Measurements from ENCODE around the gene MSL3. TPM values are rescaled to one million over a fixed set of nuclear protein-coding genes. Genes with fewer than 3 reads are reported as not detected.

The MSL3 gene
- polyA plus RNA-seq, 1 donor from 2014 or later: 37.2 TPM

DNA sequence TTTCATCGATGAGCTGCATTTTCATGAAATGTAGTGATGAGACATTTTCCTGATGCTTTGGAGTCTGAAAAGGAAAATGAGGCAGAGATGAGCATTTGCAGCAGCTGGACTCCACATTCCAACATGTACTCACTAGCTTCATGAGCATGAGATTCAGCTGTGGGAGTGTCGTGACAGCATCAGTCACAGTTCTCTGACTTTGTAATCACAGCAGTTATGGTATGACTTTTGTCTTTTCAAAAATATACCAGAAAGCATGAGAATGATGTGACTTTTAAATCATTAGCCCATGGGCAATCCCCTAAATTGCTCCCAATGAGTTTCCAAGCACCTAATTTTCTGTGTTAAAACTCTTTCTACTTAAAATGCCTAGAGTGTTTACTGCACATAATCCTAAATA lies 18.3 kb upstream of the MSL3 start:
- Histone ChIP-seq H3K27me3 (ENCODE audit: insufficient read depth, low read depth, low read length) (no peaks in the 10 kb centered on the region), H3K4me3 (ENCODE audit: low read length) (no peak overlapping the region), H3K9ac (ENCODE audit: low read length) (no peak overlapping the region), H2AFZ (ENCODE audit: low read depth, low read length) (no peak overlapping the region), H3K36me3 (ENCODE audit: insufficient read depth, low read length) (no peaks in the 10 kb centered on the region), H3K27ac (ENCODE audit: low read length) (no peak overlapping the region), H3F3A (ENCODE audit: insufficient read depth, low read length, poor library complexity, severe bottlenecking) (no peaks in the 10 kb centered on the region), H3K79me2 (replicated peaks; ENCODE audit: insufficient read depth, low read length) (no peaks in the 10 kb centered on the region), H3K9me3 (ENCODE audit: low read length) (no peaks in the 10 kb centered on the region), H3K9me2 (ENCODE audit: insufficient read depth, low read length) (no peaks in the 10 kb centered on the region), H4K20me1 (ENCODE audit: insufficient read depth) (no peaks in the 10 kb centered on the region), H3K4me2 (ENCODE audit: low read length) (no peak overlapping the region)
- TF ChIP-seq MXI1 (conservative IDR thresholded peaks at IDR 0.05; ENCODE audit: poor library complexity, severe bottlenecking): no peak
- TF ChIP-seq SMC3 (conservative IDR thresholded peaks at IDR 0.05; ENCODE audit: poor library complexity): no peak
- no peak for TF ChIP-seq RAD21 (conservative IDR thresholded peaks at IDR 0.05)

DNA sequence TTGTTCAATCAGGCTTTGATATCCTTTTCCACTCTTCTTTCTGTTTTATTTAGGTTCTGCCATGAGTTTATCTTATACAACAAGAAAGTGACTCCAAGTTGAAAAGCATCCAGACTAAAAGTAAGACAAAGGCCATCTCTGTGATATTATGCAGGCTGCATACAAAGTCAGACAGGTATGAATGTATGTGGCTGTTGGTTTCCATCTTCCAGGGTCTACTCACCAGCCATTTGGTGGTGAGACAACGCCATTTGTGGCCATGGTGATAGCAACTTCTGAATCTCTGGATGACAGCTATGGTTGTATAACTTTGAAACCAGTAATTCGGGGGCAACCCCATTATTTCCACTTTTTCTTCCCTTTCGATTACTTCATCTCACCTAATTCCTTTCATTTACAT lies 17.2 kb upstream of the MSL3 start:
- H3K9ac ChIP-seq (ENCODE audit: low read length): no peak overlapping the region
- no peaks in the 10 kb centered on the region for H3K27me3 ChIP-seq (ENCODE audit: insufficient read depth, low read depth, low read length)
- H3K36me3 ChIP-seq (ENCODE audit: insufficient read depth, low read length): no peaks in the 10 kb centered on the region
- no peak overlapping the region for H3K27ac ChIP-seq (ENCODE audit: low read length)
- no peaks in the 10 kb centered on the region for H3K9me2 ChIP-seq (ENCODE audit: insufficient read depth, low read length)
- TF ChIP-seq, protein P1, sequence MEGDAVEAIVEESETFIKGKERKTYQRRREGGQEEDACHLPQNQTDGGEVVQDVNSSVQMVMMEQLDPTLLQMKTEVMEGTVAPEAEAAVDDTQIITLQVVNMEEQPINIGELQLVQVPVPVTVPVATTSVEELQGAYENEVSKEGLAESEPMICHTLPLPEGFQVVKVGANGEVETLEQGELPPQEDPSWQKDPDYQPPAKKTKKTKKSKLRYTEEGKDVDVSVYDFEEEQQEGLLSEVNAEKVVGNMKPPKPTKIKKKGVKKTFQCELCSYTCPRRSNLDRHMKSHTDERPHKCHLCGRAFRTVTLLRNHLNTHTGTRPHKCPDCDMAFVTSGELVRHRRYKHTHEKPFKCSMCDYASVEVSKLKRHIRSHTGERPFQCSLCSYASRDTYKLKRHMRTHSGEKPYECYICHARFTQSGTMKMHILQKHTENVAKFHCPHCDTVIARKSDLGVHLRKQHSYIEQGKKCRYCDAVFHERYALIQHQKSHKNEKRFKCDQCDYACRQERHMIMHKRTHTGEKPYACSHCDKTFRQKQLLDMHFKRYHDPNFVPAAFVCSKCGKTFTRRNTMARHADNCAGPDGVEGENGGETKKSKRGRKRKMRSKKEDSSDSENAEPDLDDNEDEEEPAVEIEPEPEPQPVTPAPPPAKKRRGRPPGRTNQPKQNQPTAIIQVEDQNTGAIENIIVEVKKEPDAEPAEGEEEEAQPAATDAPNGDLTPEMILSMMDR (IDR thresholded peaks at IDR 0.05; ENCODE audit: poor library complexity, severe bottlenecking): no peak
- no peak for TF ChIP-seq MXI1 (conservative IDR thresholded peaks at IDR 0.05; ENCODE audit: poor library complexity, severe bottlenecking)
- no peak for TF ChIP-seq POLR2AphosphoS5 (IDR thresholded peaks at IDR 0.05)
- no peak for TF ChIP-seq TAF1 (IDR thresholded peaks at IDR 0.05; ENCODE audit: low read depth)
- TF ChIP-seq RAD21 (conservative IDR thresholded peaks at IDR 0.05): no peak
- TF ChIP-seq EZH2 (IDR thresholded peaks at IDR 0.05; ENCODE audit: borderline replicate concordance, insufficient read depth, low read length, poor library complexity, severe bottlenecking): no peak
- TF ChIP-seq EP300 (conservative IDR thresholded peaks at IDR 0.05; ENCODE audit: poor library complexity, severe bottlenecking): no peak
- no peaks in the 10 kb centered on the region for H4K20me1 ChIP-seq (ENCODE audit: insufficient read depth)
- no peaks in the 10 kb centered on the region for H3K9me3 ChIP-seq (ENCODE audit: low read length)
- no peak overlapping the region for H3K4me2 ChIP-seq (ENCODE audit: low read length)
- no peaks in the 10 kb centered on the region for H3F3A ChIP-seq (ENCODE audit: insufficient read depth, low read length, poor library complexity, severe bottlenecking)
- no peaks in the 10 kb centered on the region for H3K79me2 ChIP-seq (replicated peaks; ENCODE audit: insufficient read depth, low read length)
- H2AFZ ChIP-seq (ENCODE audit: low read depth, low read length): no peak overlapping the region
- H3K4me3 ChIP-seq (ENCODE audit: low read length): no peak overlapping the region

DNA sequence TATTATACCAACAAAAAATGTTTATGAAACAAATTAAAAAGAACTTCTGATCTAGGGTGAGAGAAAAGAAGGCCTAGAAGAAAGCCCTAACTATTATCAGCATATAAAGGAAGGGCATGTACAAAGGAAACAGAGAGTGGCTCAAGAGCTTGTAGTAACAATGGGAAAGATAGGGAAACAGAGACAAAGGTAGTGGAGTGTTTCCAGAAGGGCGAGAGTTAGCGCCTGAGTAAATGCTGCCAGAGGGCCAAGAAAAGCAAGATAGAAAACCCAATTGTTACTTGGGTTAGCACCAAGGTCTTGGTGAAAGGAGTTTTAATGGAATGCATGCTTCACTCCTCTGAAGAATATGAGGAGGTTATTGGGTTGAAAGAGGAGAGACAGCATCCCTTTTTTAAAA lies 16.5 kb upstream of the MSL3 start:
- no peaks in the 10 kb centered on the region for H3K9me2 ChIP-seq (ENCODE audit: insufficient read depth, low read length)
- no peak overlapping the region for H2AFZ ChIP-seq (ENCODE audit: low read depth, low read length)
- no peaks in the 10 kb centered on the region for H3F3A ChIP-seq (ENCODE audit: insufficient read depth, low read length, poor library complexity, severe bottlenecking)
- no peaks in the 10 kb centered on the region for H3K9me3 ChIP-seq (ENCODE audit: low read length)
- no peak overlapping the region for H3K9ac ChIP-seq (ENCODE audit: low read length)
- H3K4me3 ChIP-seq (ENCODE audit: low read length): no peak overlapping the region
- H4K20me1 ChIP-seq (ENCODE audit: insufficient read depth): no peaks in the 10 kb centered on the region
- H3K27ac ChIP-seq (ENCODE audit: low read length): no peak overlapping the region
- H3K27me3 ChIP-seq (ENCODE audit: insufficient read depth, low read depth, low read length): no peaks in the 10 kb centered on the region
- H3K36me3 ChIP-seq (ENCODE audit: insufficient read depth, low read length): no peaks in the 10 kb centered on the region
- TF ChIP-seq MXI1 (conservative IDR thresholded peaks at IDR 0.05; ENCODE audit: poor library complexity, severe bottlenecking): no peak
- no peak for TF ChIP-seq RAD21 (conservative IDR thresholded peaks at IDR 0.05)
- TF ChIP-seq EZH2 (IDR thresholded peaks at IDR 0.05; ENCODE audit: borderline replicate concordance, insufficient read depth, low read length, poor library complexity, severe bottlenecking): no peak
- no peak for TF ChIP-seq EP300 (conservative IDR thresholded peaks at IDR 0.05; ENCODE audit: poor library complexity, severe bottlenecking)
- TF ChIP-seq, protein P1 (IDR thresholded peaks at IDR 0.05; ENCODE audit: poor library complexity, severe bottlenecking): no peak
- TF ChIP-seq TAF1 (IDR thresholded peaks at IDR 0.05; ENCODE audit: low read depth): no peak
- TF ChIP-seq POLR2AphosphoS5 (IDR thresholded peaks at IDR 0.05): no peak
- TF ChIP-seq, protein P2, sequence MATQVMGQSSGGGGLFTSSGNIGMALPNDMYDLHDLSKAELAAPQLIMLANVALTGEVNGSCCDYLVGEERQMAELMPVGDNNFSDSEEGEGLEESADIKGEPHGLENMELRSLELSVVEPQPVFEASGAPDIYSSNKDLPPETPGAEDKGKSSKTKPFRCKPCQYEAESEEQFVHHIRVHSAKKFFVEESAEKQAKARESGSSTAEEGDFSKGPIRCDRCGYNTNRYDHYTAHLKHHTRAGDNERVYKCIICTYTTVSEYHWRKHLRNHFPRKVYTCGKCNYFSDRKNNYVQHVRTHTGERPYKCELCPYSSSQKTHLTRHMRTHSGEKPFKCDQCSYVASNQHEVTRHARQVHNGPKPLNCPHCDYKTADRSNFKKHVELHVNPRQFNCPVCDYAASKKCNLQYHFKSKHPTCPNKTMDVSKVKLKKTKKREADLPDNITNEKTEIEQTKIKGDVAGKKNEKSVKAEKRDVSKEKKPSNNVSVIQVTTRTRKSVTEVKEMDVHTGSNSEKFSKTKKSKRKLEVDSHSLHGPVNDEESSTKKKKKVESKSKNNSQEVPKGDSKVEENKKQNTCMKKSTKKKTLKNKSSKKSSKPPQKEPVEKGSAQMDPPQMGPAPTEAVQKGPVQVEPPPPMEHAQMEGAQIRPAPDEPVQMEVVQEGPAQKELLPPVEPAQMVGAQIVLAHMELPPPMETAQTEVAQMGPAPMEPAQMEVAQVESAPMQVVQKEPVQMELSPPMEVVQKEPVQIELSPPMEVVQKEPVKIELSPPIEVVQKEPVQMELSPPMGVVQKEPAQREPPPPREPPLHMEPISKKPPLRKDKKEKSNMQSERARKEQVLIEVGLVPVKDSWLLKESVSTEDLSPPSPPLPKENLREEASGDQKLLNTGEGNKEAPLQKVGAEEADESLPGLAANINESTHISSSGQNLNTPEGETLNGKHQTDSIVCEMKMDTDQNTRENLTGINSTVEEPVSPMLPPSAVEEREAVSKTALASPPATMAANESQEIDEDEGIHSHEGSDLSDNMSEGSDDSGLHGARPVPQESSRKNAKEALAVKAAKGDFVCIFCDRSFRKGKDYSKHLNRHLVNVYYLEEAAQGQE (IDR thresholded peaks at IDR 0.05; ENCODE audit: borderline replicate concordance): no peak
- TF ChIP-seq SMC3 (conservative IDR thresholded peaks at IDR 0.05; ENCODE audit: poor library complexity): no peak
- no peak overlapping the region for H3K4me2 ChIP-seq (ENCODE audit: low read length)
- H3K79me2 ChIP-seq (replicated peaks; ENCODE audit: insufficient read depth, low read length): no peaks in the 10 kb centered on the region

All from neural cell (in vitro differentiated cells).